HepG2 (cell line): ENCODE results near the gene NEUROD4. TPM values are rescaled to one million over a fixed set of nuclear protein-coding genes. Genes with fewer than 3 reads are reported as not detected.

Source experiments
- ATAC-seq: fragments of 200-7000 bp; cut with Tn5 transposase; 3 replicates; pipeline ENCODE4 v1.9.1; 2020; ENCODE audit warnings: mild to moderate bottlenecking, moderate library complexity
- BruUV-seq: library from RNA; stranded (reverse); fragments of 400-500 nt; replicated peaks from 2 replicates; lab custom pipeline; 2021; lab: Mats Ljungman, UMichigan
- CTCF ChIA-PET: fragments of 300-600 bp; formaldehyde crosslinking; extraction: SDS; loops from one replicate; lab custom pipeline; 2021; ENCODE audit warnings: low total read pairs, inconsistent platforms, low intra/inter-chr PET ratio; lab: Yijun Ruan, JAX
- POLR2A ChIA-PET: fragments of 350-600 bp; sonication (Branson Sonifier 250); formaldehyde crosslinking; loops from one replicate; lab custom pipeline; 2020; ENCODE audit warnings: antibody characterized with exemption, inconsistent platforms; lab: Yijun Ruan, JAX
- DNase-seq: peaks from one replicate; pipeline ENCODE4 v3.0.0-alpha.2; 2015; ENCODE audit warnings: low spot score
- FAIRE-seq: peaks from 3 replicates; lab custom pipeline; 2011; peaks lifted over from hg19 to GRCh38; lab: Jason Lieb, UNC
- H2AFZ ChIP-seq: one replicate; pipeline ENCODE4 v1.6.1; 2011; ENCODE audit warnings: low read length, inconsistent platforms
- H3K27ac ChIP-seq: fragments of 300-600 bp; 3 replicates; pipeline ENCODE4 v1.8.0; 2011; ENCODE audit warnings: mixed run types, mild to moderate bottlenecking, mixed read lengths, low read length, inconsistent platforms; ENCODE audit not compliant: insufficient read depth; ENCODE audit errors: extremely low read length
- H3K27me3 ChIP-seq, 2 experiments: fragments of 200-600 bp in 1 of 2; 2 replicates in 1 of 2; 3 replicates in 1 of 2; pipeline versions ENCODE4 v1.6.0 to v1.8.0; 2011; ENCODE audit warnings: low read length in 2 of 2, mild to moderate bottlenecking in 2 of 2, moderate library complexity in 2 of 2, inconsistent platforms in 1 of 2; ENCODE audit not compliant: insufficient read depth in 2 of 2, control insufficient read depth in 1 of 2
- H3K36me3 ChIP-seq, 2 experiments: fragments of 200-600 bp in 1 of 2; replicated peaks in 1 of 2; 2 replicates in 1 of 2; 3 replicates in 1 of 2; pipeline versions ENCODE4 v1.5.1 to v1.8.0; 2011; ENCODE audit warnings: low read length in 2 of 2, inconsistent platforms in 1 of 2; ENCODE audit not compliant: insufficient read depth in 2 of 2, control insufficient read depth in 1 of 2
- H3K4me1 ChIP-seq: 2 replicates; pipeline ENCODE4 v1.5.1; 2012; ENCODE audit warnings: low read length, inconsistent platforms; ENCODE audit not compliant: insufficient read depth
- H3K4me2 ChIP-seq: 2 replicates; pipeline ENCODE4 v1.6.0; 2011; ENCODE audit warnings: low read depth, low read length, inconsistent platforms
- H3K4me3 ChIP-seq, 3 experiments: fragments of 200-600 bp in 1 of 3; sonication (generic), shearing (Covaris generic) in 1 of 3; replicated peaks in 1 of 3; 2 replicates each; pipeline ENCODE4 v1.5.1; 2011 to 2016; ENCODE audit warnings: low read length in 3 of 3, inconsistent platforms in 2 of 3, low read depth in 2 of 3, mild to moderate bottlenecking in 2 of 3, control low read depth in 1 of 3, mixed read lengths in 1 of 3; ENCODE audit not compliant: insufficient read depth in 1 of 3
- H3K79me2 ChIP-seq: one replicate; pipeline ENCODE4 v1.6.1; 2011; ENCODE audit warnings: low read length, inconsistent platforms; ENCODE audit not compliant: insufficient read depth
- H3K9ac ChIP-seq: 2 replicates; pipeline ENCODE4 v1.6.0; 2011; ENCODE audit warnings: mild to moderate bottlenecking, low read depth, low read length, inconsistent platforms; ENCODE audit not compliant: insufficient read depth
- H3K9me3 ChIP-seq: 2 replicates; pipeline ENCODE4 v1.5.1; 2012; ENCODE audit warnings: mild to moderate bottlenecking, low read length
- H4K20me1 ChIP-seq: 2 replicates; pipeline ENCODE4 v1.6.0; 2011; ENCODE audit warnings: inconsistent platforms, mild to moderate bottlenecking, low read length, moderate library complexity; ENCODE audit not compliant: insufficient read depth
- IKZF1 ChIP-seq: fragments of 450-650 bp; IDR thresholded peaks from 2 replicates; pipeline ENCODE4 v1.7.1; 2016
- MBD4 ChIP-seq: IDR thresholded peaks from 2 replicates; pipeline ENCODE4 v1.6.1; 2012; ENCODE audit warnings: low read length, inconsistent platforms, borderline replicate concordance
- NFIB ChIP-seq: sonication (generic); formaldehyde crosslinking; IDR thresholded peaks from 2 replicates; pipeline ENCODE4 v1.9.0; 2021; ENCODE audit warnings: missing genetic modification reagents, mild to moderate bottlenecking, borderline replicate concordance
- NR3C1 ChIP-seq: sonication (generic); formaldehyde crosslinking; IDR thresholded peaks from 2 replicates; pipeline ENCODE4 v1.4.0; 2020; ENCODE audit warnings: missing genetic modification reagents
- POLR2AphosphoS5 ChIP-seq: IDR thresholded peaks from 2 replicates; pipeline ENCODE4 v1.6.1; 2012; ENCODE audit warnings: low read depth, low read length
- RAD51 ChIP-seq: fragments of 450-650 bp; IDR thresholded peaks from 2 replicates; pipeline ENCODE4 v1.6.1; 2016; ENCODE audit warnings: borderline replicate concordance
- SNAPC4 ChIP-seq: sonication (generic); formaldehyde crosslinking; IDR thresholded peaks from 2 replicates; pipeline ENCODE4 v1.4.0; 2020; ENCODE audit warnings: mild to moderate bottlenecking, missing genetic modification reagents
- SYNCRIP ChIP-seq: fragments of 200-400 bp; formaldehyde crosslinking; IDR thresholded peaks from 2 replicates; pipeline ENCODE4 v1.6.1; 2018; ENCODE audit warnings: mild to moderate bottlenecking, low read depth, low read length; ENCODE audit not compliant: insufficient read depth
- ZFY ChIP-seq: sonication (generic); formaldehyde crosslinking; IDR thresholded peaks from 2 replicates; pipeline ENCODE4 v1.4.0; 2020; ENCODE audit warnings: missing genetic modification reagents
- ZNF431 ChIP-seq: sonication (generic); formaldehyde crosslinking; IDR thresholded peaks from 2 replicates; pipeline ENCODE4 v1.9.0; 2022; ENCODE audit warnings: missing genetic modification reagents, low read depth, mild to moderate bottlenecking, borderline replicate concordance
- WGBS: methylation state at CpG from one replicate; pipeline ENCODE4 v1.1.6; 2017; ENCODE audit warnings: low lambda C conversion rate; 5-methylcytosine and 5-hydroxymethylcytosine counted together
- in situ Hi-C: cut with HindIII; loops from 2 replicates; pipeline ENCODE4 v1.10.0; 2017; ENCODE audit warnings: low pct_unique_long_range_greater_than_20kb; ENCODE audit not compliant: extremely low pct_ligation_motif_present
- intact Hi-C: fragments of 100-400 bp; cut with micrococcal nuclease; formaldehyde crosslinking; loops from one replicate; pipeline ENCODE4 v1.10.0; 2022; ENCODE audit not compliant: unreplicated experiment
- polyA plus RNA-seq, 8 experiments: library from polyadenylated mRNA; depleted of rRNA in 3 of 8; stranded (reverse) in 7 of 8; unstranded in 1 of 8; fragments of >200 nt; fragmentation: Illumina TruSeq in 4 of 8; extraction: Trizol in 4 of 8; gene quantifications; 2 replicates each; pipeline versions ENCODE4 v1.2.1 to v1.2.3, GENCODE V29; 2011 to 2016; ENCODE audit warnings: low read depth in 4 of 8, missing spikeins in 1 of 8, mixed read lengths in 1 of 8; ENCODE audit not compliant: insufficient read depth in 1 of 8
- total RNA-seq, 5 experiments: library from RNA; depleted of rRNA; stranded (reverse); fragments of >200 nt; fragmentation: Illumina TruSeq; extraction: Trizol; gene quantifications; 2 replicates each; pipeline ENCODE4 v1.2.3, GENCODE V29; 2016; ENCODE audit warnings: low read depth in 1 of 5
- TF ChIP-seq, protein P1 (sequence below): IDR thresholded peaks from 2 replicates; pipeline ENCODE4 v1.6.1; 2016; ENCODE audit warnings: mild to moderate bottlenecking
- TF ChIP-seq, protein P2 (sequence below): sonication (generic); formaldehyde crosslinking; IDR thresholded peaks from 2 replicates; pipeline ENCODE4 v1.4.0; 2020; ENCODE audit warnings: missing genetic modification reagents
- TF ChIP-seq, protein P3 (sequence below): sonication (generic); formaldehyde crosslinking; IDR thresholded peaks from 2 replicates; pipeline ENCODE4 v1.4.0; 2020; ENCODE audit warnings: low read depth, mild to moderate bottlenecking, missing genetic modification reagents

Gene NEUROD4
- total and polyA plus RNA-seq, 2 of the 13 experiments (the other 11 are each of a cell fraction or from before 2014, with no cell fraction given), result not detected

GRCh38 chr12:54970741-54971140 is 49.0 kb upstream of the NEUROD4 start:
- Histone ChIP-seq H3K4me1 (no peaks in the 10 kb centered on the region), H3K4me3 (no peak overlapping the region), H3K27me3 (no peaks in the 10 kb centered on the region), H3K27ac (no peak overlapping the region), H3K9me3 (no peaks in the 10 kb centered on the region), H3K79me2 (no peaks in the 10 kb centered on the region), H4K20me1 (no peaks in the 10 kb centered on the region), H3K9ac (no peak overlapping the region), H3K36me3 (no peaks in the 10 kb centered on the region), H2AFZ (no peak overlapping the region), H3K4me2 (no peak overlapping the region)
- ChIA-PET CTCF (no interaction called here), POLR2A (no interaction called here)
- intact Hi-C loops (no loop called here), in situ Hi-C loops (no loop called here)
- BruUV-seq, result no TSS peak
- ATAC-seq (no peak), FAIRE-seq (no peak), DNase-seq (no peak)
- WGBS, result 38% methylated on average over 3 of the region's 3 CpGs
- TF ChIP-seq ZFY (no peak), SYNCRIP (no peak), IKZF1 (no peak), MBD4 (no peak), NR3C1 (CRISPR knock-in tag) (no peak), POLR2AphosphoS5 (no peak), RAD51 (no peak)
- TF ChIP-seq, protein P1, sequence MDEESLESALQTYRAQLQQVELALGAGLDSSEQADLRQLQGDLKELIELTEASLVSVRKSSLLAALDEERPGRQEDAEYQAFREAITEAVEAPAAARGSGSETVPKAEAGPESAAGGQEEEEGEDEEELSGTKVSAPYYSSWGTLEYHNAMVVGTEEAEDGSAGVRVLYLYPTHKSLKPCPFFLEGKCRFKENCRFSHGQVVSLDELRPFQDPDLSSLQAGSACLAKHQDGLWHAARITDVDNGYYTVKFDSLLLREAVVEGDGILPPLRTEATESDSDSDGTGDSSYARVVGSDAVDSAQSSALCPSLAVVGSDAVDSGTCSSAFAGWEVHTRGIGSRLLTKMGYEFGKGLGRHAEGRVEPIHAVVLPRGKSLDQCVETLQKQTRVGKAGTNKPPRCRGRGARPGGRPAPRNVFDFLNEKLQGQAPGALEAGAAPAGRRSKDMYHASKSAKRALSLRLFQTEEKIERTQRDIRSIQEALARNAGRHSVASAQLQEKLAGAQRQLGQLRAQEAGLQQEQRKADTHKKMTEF, result no peak

DNA sequence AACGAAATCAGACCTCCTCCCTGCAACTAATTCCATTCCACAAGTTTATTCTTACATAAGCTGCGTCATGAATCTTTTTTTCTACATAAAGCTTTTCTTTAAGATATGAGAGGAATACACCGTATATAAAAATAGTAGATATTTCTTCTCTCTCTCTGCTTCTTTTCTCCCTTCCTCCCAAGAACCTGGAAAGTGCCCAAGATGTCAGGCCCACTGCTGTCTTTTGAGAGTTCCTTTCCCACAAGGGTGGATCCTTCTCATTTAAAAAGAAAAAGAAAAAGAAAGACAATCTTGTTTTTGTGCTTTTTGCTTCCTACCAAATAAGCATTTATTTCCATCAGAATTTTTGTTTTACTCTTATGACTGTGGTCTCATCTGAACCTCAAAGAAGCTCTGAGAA is 46.2 kb upstream of the NEUROD4 start:
- Histone ChIP-seq H3K36me3 (no peaks in the 10 kb centered on the region), H3K27ac (no peak overlapping the region), H3K27me3 (no peaks in the 10 kb centered on the region), H3K4me2 (no peak overlapping the region), H3K79me2 (no peaks in the 10 kb centered on the region), H3K9me3 (no peaks in the 10 kb centered on the region), H3K4me1 (no peaks in the 10 kb centered on the region), H2AFZ (no peak overlapping the region), H4K20me1 (no peaks in the 10 kb centered on the region), H3K4me3 (no peak overlapping the region), H3K9ac (no peak overlapping the region)
- 28% methylated on average over 3 of the region's 3 CpGs for WGBS
- in situ Hi-C loops, result no loop called here
- CTCF ChIA-PET, result no interaction called here
- DNase-seq (no peak), FAIRE-seq (no peak), ATAC-seq (no peak)
- BruUV-seq, result no TSS peak
- POLR2A ChIA-PET, result no interaction called here
- intact Hi-C loops, result no loop called here
- TF ChIP-seq, protein P2, sequence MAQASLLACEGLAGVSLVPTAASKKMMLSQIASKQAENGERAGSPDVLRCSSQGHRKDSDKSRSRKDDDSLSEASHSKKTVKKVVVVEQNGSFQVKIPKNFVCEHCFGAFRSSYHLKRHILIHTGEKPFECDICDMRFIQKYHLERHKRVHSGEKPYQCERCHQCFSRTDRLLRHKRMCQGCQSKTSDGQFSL (CRISPR knock-in tag), result no peak
- TF ChIP-seq ZNF431 (CRISPR knock-in tag) (no peak), SNAPC4 (CRISPR knock-in tag) (no peak), NFIB (CRISPR knock-in tag) (no peak)
- TF ChIP-seq, protein P3, sequence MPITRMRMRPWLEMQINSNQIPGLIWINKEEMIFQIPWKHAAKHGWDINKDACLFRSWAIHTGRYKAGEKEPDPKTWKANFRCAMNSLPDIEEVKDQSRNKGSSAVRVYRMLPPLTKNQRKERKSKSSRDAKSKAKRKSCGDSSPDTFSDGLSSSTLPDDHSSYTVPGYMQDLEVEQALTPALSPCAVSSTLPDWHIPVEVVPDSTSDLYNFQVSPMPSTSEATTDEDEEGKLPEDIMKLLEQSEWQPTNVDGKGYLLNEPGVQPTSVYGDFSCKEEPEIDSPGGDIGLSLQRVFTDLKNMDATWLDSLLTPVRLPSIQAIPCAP (CRISPR knock-in tag), result no peak
